AML-193 (cell line): ENCODE data around the gene SLC25A26.
"Not testable (repeated sequence)": the region's sequence is repeated elsewhere in the genome, so short reads cannot be mapped to it uniquely, and the experiment has no call there.

Experiments
- DNase-seq, 2 experiments: peaks; one replicate each; lab custom pipeline; 2025; lab: John Stamatoyannopoulos, UW

SLC25A26 gene

GRCh38 chr3:66410976-66411375 is 190.2 kb downstream of the SLC25A26 start:
- DNase-seq = no peak

- no peak for DNase-seq
Observed at GRCh38 chr3:66411474-66411873, 190.7 kb downstream of the SLC25A26 start.

GRCh38 chr3:66411961-66412887 is 191.4 kb downstream of the SLC25A26 start:
- DNase-seq = no peak

DNA sequence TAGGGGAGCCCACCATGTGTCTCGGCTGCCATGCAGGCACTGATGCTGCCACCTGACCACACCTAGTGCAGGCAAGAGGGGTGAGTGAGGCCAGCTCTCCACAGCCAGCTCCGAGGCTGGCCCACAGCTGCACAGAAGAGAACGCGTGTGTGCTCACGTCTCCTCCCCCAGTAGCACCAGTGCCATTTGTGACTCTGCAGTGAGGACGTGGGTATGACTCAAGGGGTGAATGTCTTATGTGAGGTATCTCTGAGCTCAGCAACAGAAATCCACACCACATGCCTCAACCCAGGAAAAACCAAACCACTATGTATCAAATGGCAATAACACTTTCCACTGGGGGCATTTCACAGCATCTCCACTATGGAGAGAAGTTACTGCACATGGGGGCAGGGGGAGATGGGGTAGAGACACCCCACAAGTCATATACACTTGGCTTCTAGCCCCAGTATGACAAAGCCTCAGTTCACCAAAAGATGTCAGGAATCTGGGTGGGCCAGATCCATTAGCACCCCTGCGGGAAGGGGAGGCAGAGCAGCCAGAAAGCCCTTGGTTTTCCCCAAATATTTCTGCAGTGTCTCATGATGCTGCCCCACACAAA is 192.4 kb downstream of the SLC25A26 start:
- DNase-seq = no peak

DNA sequence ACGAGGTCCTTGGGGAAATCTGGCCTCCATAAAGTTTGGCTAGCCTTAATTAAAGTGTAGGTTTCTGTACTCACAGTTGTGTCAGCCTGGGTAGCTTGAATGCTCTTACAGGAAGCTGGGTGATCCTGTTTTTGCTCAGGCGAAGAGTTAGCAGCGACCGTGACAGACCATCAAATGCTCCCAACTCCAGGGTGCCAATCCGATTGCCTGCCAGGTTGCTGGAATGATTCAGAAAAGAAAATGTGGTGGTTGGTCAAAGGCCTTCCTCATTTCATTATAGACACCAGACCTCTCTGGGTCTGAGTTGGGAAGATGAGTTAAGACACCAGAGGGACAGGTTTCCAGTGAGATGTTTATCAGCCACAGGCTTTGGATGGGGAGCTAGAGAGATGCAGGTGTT is 194.0 kb downstream of the SLC25A26 start:
- no peak for DNase-seq

DNA sequence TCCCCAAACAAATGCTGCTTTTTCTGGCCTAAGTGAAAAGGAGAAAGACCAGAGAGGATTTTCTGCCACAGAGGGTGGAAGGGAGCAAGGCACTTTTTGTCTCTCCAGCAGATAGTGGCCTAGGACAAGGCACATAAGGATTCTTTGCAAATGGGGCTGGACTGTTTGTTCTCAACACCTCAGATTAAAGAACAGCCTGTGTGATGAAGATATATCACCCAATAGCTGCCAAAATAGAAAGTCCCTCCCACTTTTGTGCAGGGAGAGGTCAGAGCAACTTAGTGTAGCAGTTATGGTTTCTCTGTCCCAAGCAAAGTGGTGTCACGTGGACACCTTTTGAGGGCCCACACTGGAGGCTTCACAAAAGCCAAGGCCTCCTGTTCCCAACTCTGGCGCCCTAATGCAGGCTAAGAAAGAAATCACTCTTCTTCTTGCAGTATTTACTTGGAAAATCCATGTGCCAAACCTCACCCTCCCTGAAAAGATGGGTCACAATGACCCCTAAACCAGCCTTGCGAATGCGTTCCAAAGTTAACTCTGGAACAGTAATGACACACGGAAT is 195.1 kb downstream of the SLC25A26 start:
- DNase-seq = no peak

- no peak for DNase-seq
Observed at GRCh38 chr3:66416556-66417304, 195.9 kb downstream of the SLC25A26 start.

DNA sequence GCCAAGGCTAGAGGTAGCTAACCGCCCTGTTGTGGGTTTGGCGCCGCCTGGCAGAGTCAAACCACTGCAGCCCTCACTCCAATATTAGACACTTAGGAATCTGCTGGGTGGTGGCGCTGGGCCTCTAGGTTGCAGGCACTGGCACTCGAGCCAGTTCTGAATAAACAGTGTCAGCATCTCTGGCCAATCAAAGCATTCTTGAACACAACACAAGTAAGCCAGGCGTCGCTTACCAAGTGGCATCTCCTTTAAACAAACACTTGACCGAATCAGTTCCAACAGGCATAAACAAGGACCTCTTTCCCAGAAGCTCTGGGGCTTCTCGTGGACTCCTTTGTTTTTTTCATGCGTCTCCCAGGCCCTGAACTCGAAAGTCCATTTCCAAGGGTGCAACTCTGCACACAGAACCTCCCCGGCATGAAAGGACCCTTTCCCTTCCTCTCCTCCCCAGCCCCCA is 197.7 kb downstream of the SLC25A26 start:
- DNase-seq = no peak

DNA sequence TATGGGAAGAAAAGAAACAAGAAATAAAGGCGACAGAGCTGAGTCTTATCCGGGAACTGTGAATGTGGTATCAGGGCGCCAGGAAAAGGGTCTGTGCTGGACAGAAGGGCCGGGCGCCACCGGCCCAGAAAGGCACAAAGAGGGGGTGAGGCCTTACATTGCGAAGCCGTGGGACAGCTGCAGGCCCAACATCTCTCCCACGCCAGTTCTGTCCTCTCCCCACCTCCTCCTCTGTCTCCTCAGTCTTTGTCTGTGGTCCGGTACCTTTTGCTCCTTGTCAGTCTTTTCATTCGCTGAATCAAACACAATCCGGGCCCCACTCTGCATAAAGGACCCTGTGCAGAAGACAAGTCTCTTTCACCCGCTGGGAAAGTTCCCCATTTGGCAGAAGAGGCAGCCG is 198.2 kb downstream of the SLC25A26 start:
- no peak for DNase-seq

GRCh38 chr3:66421144-66421543 is 200.3 kb downstream of the SLC25A26 start:
- DNase-seq = not testable (repeated sequence)

- DNase-seq = not testable (repeated sequence)
Observed at GRCh38 chr3:66421893-66422292, 201.1 kb downstream of the SLC25A26 start.

DNA sequence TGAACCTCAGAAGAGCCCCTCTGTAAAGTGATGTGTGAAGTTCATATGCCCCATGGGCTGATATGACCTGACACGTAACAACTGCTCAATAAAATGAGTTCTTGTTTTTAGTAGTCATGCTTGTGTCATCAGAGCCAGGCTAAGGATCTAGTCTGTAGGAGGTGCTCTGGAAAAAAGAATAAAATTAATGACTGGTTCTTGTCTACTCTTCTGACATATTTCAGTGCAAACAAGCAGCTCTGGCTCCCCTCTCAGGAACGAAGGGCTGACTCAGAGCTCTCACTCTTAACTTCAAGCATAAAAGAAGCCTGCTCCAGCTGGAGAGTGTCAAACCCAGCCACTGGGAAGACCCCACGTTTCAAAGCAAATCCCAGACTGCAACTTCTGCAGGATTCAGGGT is 203.0 kb downstream of the SLC25A26 start:
- no peak for DNase-seq

- DNase-seq = no peak
Observed at GRCh38 chr3:66425032-66425431, 204.2 kb downstream of the SLC25A26 start.

DNA sequence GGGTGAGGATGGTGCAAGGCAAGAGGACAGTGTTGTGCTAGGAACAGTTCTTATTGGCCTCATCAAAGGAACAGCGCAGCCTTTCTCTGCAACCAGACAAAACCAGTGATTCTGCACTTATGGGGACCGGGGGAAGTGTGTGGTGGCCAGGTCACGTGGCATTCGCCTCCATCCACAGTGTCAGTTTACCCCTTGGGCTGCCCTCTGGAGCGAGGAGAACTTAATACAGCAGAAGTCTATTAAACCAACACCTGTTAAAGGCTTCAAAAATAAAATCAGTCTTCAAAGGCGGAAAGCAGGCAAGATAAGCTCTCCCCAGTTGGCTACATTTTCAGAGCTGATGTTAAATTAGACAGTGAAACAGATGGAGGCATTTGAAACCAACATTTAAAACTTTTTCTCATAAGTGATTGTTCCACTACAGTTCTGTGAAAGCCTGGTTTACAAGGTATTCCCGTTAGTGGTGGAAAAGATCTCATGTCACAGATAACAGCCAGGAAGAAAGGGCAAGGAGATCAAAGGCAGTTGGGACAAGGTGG is 204.8 kb downstream of the SLC25A26 start:
- no peak for DNase-seq

GRCh38 chr3:66426135-66426534 is 205.3 kb downstream of the SLC25A26 start:
- no peak for DNase-seq

DNA sequence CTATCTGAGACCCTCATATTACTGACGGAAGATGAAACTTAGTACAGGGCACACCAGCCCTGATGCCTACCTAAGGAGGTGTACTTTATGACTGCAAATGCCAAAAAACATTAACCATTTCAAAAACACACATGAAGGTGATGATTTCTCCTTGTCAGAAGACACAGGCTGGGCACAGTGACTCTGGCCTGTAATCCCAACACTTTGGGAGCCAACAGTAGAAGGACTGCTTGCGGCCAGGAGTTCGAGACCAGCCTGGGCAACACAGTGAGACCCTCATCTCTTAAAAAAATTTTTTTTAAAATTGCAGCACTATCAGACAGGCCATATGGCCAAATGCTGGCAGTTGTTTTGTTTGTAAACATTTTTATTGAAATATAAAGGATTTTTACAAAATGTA is 206.6 kb downstream of the SLC25A26 start:
- no peak for DNase-seq

DNA sequence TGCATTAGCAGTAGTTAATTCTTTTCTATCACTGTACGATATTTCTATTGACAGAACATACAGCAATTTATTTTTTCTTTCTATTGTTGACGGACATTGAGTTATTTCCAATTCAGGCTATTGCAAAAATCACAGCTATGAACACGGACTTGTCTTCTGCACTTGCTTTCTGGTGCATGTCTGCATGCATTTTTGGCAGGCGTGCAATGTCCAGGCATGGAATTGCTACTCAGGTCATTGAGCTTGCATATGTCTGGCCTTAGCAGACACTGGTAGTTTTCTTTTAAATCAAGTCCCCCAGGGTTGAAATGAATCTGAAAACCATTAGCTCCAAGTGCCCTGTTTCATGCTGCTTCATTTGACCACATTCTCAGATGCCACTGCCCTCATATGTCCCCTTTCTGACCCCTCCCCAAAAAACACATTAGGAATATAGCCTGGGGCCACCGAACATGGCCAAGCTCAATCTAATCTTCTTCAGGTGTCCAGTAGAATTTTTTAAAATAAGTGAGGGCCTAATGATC is 207.2 kb downstream of the SLC25A26 start:
- DNase-seq = no peak
